Right cardiac atrium (tissue), 5 donors: ENCODE measurements around the gene COX14. TPM values are rescaled to one million over a fixed set of nuclear protein-coding genes. Genes with fewer than 3 reads are reported as not detected.
"Not testable (repeated sequence)": the region's sequence is repeated elsewhere in the genome, so short reads cannot be mapped to it uniquely, and the experiment has no call there.

Experiments
- ATAC-seq, 2 donors: fragments of 200-7000 bp; cut with Tn5 transposase; one replicate each; pipeline versions ENCODE4 v1.8.0 to v1.9.1; 2020; ENCODE audit warnings: moderate library complexity in 2 of 2, mild to moderate bottlenecking in 1 of 2
- DNase-seq, 3 donors: peaks; one replicate each; pipeline ENCODE4 v3.0.0-alpha.2; 2020
- H3K27ac ChIP-seq: one replicate; pipeline ENCODE4 v1.5.1; 2013; ENCODE audit warnings: mild to moderate bottlenecking, low read length, control low read depth, moderate library complexity
- H3K27me3 ChIP-seq: one replicate; pipeline ENCODE4 v1.6.1; 2013; ENCODE audit not compliant: control insufficient read depth, insufficient read depth
- H3K4me1 ChIP-seq: one replicate; pipeline ENCODE4 v1.6.1; 2013; ENCODE audit warnings: low read length; ENCODE audit not compliant: control insufficient read depth, insufficient read depth
- H3K4me3 ChIP-seq: one replicate; pipeline ENCODE4 v1.5.1; 2013; ENCODE audit warnings: low read length, control low read depth
- H3K9me3 ChIP-seq: one replicate; pipeline ENCODE4 v1.6.1; 2013; ENCODE audit warnings: low read length; ENCODE audit not compliant: control insufficient read depth
- WGBS: extraction: QIAGEN DNeasy Blood & Tissue Kit; methylation state at CpG from one replicate; pipeline ENCODE4 v1.1.7; 2013; 5-methylcytosine and 5-hydroxymethylcytosine counted together
- intact Hi-C, 4 donors: fragments of 100-400 bp; cut with DNase I; formaldehyde crosslinking; loops; one replicate each; pipeline versions ENCODE4 v1.11.0 to v1.14.0; 2022 to 2023
- polyA plus RNA-seq: library from polyadenylated mRNA; stranded (reverse); fragments of 200-250 nt; gene quantifications from one replicate; pipeline ENCODE4 v1.2.3, GENCODE V29; 2013
- total RNA-seq, 4 donors: library from RNA; stranded (reverse); fragmentation: NEBNext Ultra II Directional; extraction: Animal tissue kit (Norgen Biotek cat#: 25700); gene quantifications; one replicate each; pipeline ENCODE4 v1.2.1, GENCODE V29; 2021
- donor health status: healthy with polysubstance abuse.
- donor health status: DM: no; HTN: yes; CAD: no.
- donor health status: DM: no; HTN: no; CAD: no.
- donor health status: DM: no; HTN: yes; CAD: no; lungs with severe emphysema.
- donor health status: DM: yes; HTN: yes; CAD: no.

The COX14 gene
- total and polyA plus RNA-seq, 5 donors, result 141 to 258 (median 191) TPM

- intact Hi-C loops, result no loop called here
- ATAC-seq (peak; percentile 28 to 62), DNase-seq (no peak)
- 68% methylated on average over 2 of the region's 2 CpGs for WGBS
- Histone ChIP-seq H3K4me1 (peaks cover 3% of the 10 kb centered on the region), H3K9me3 (no peaks in the 10 kb centered on the region), H3K4me3 (no peak overlapping the region), H3K27ac (no peak overlapping the region), H3K27me3 (no peaks in the 10 kb centered on the region)
These were observed 15.5 kb downstream of the COX14 start for GRCh38 chr12:50127546-50127945.

GRCh38 chr12:50129290-50129689 lies 17.3 kb downstream of the COX14 start:
- Histone ChIP-seq H3K27me3 (no peaks in the 10 kb centered on the region), H3K9me3 (no peaks in the 10 kb centered on the region), H3K4me1 (peaks cover 3% of the 10 kb centered on the region), H3K4me3 (no peak overlapping the region), H3K27ac (no peak overlapping the region)
- WGBS, result 64% methylated on average over 4 of the region's 4 CpGs
- DNase-seq (no peak), ATAC-seq (no peak)
- intact Hi-C loops, result no loop called here

- intact Hi-C loops, result no loop called here
- Histone ChIP-seq H3K4me3 (no peak overlapping the region), H3K27ac (no peak overlapping the region), H3K9me3 (no peaks in the 10 kb centered on the region), H3K27me3 (no peaks in the 10 kb centered on the region), H3K4me1 (peaks cover under 1% of the 10 kb centered on the region)
- no peak for ATAC-seq
- no peak for DNase-seq
- 79% methylated on average over 2 of the region's 2 CpGs for WGBS
These were observed 20.6 kb downstream of the COX14 start for GRCh38 chr12:50132505-50133135.

- H3K9me3 ChIP-seq, result no peaks in the 10 kb centered on the region
- no peak overlapping the region for H3K4me3 ChIP-seq
- no peak overlapping the region for H3K27ac ChIP-seq
- no peak for ATAC-seq
- H3K4me1 ChIP-seq, result no peaks in the 10 kb centered on the region
- H3K27me3 ChIP-seq, result no peaks in the 10 kb centered on the region
- WGBS, result 75% methylated on average over 8 of the region's 8 CpGs
- intact Hi-C loops, result no loop called here
- DNase-seq, result no peak
These were observed 31.0 kb downstream of the COX14 start for GRCh38 chr12:50142993-50143392.

GRCh38 chr12:50145439-50145838 lies 33.4 kb downstream of the COX14 start:
- DNase-seq, result no peak
- intact Hi-C loops, result no loop called here
- Histone ChIP-seq H3K27me3 (no peaks in the 10 kb centered on the region), H3K4me1 (no peaks in the 10 kb centered on the region), H3K27ac (no peak overlapping the region), H3K9me3 (no peaks in the 10 kb centered on the region), H3K4me3 (no peak overlapping the region)
- ATAC-seq, result no peak
- 28% methylated on average over 2 of the region's 2 CpGs for WGBS

GRCh38 chr12:50147281-50147680 lies 35.2 kb downstream of the COX14 start:
- Histone ChIP-seq H3K9me3 (no peaks in the 10 kb centered on the region), H3K27ac (no peak overlapping the region), H3K4me1 (no peaks in the 10 kb centered on the region), H3K4me3 (no peak overlapping the region), H3K27me3 (no peaks in the 10 kb centered on the region)
- over 99% methylated on average over 4 of the region's 4 CpGs for WGBS
- intact Hi-C loops, result no loop called here
- ATAC-seq, result no peak
- DNase-seq, result no peak

- H3K4me3 ChIP-seq, H3K27ac ChIP-seq, intact Hi-C loops, H3K27me3 ChIP-seq, DNase-seq, H3K9me3 ChIP-seq, H3K4me1 ChIP-seq, ATAC-seq: not testable (repeated sequence)
- WGBS, result 92% methylated on average over 6 of the region's 6 CpGs
These were observed 36.0 kb downstream of the COX14 start for GRCh38 chr12:50148011-50148410.

- intact Hi-C loops, result no loop called here
- WGBS, result 65% methylated on average over 3 of the region's 3 CpGs
- DNase-seq (no peak), ATAC-seq (no peak)
- H3K4me1 ChIP-seq, result no peaks in the 10 kb centered on the region
- no peak overlapping the region for H3K4me3 ChIP-seq
- no peaks in the 10 kb centered on the region for H3K27me3 ChIP-seq
- no peaks in the 10 kb centered on the region for H3K9me3 ChIP-seq
- H3K27ac ChIP-seq, result no peak overlapping the region
These were observed 37.3 kb downstream of the COX14 start for GRCh38 chr12:50149311-50149710.

- Histone ChIP-seq H3K9me3 (no peaks in the 10 kb centered on the region), H3K4me1 (no peaks in the 10 kb centered on the region), H3K27ac (no peak overlapping the region), H3K4me3 (no peak overlapping the region), H3K27me3 (no peaks in the 10 kb centered on the region)
- 41% methylated on average over 1 of the region's 1 CpG for WGBS
- ATAC-seq (peak; percentile 37 to 52), DNase-seq (no peak)
- intact Hi-C loops, result no loop called here
These were observed 39.1 kb downstream of the COX14 start for GRCh38 chr12:50151047-50151687.

- H3K27ac ChIP-seq, intact Hi-C loops, H3K27me3 ChIP-seq, H3K9me3 ChIP-seq, H3K4me1 ChIP-seq, ATAC-seq, H3K4me3 ChIP-seq, DNase-seq: not testable (repeated sequence)
- 94% methylated on average over 5 of the region's 5 CpGs for WGBS
These were observed 42.9 kb downstream of the COX14 start for GRCh38 chr12:50154947-50155346.

GRCh38 chr12:50156641-50157040 lies 44.6 kb downstream of the COX14 start:
- ATAC-seq (no peak), DNase-seq (no peak)
- no peaks in the 10 kb centered on the region for H3K27me3 ChIP-seq
- H3K4me3 ChIP-seq, result no peak overlapping the region
- intact Hi-C loops, result no loop called here
- no peak overlapping the region for H3K27ac ChIP-seq
- H3K4me1 ChIP-seq, result no peaks in the 10 kb centered on the region
- H3K9me3 ChIP-seq, result no peaks in the 10 kb centered on the region

- 91% methylated on average over 2 of the region's 2 CpGs for WGBS
- ATAC-seq, result no peak
- Histone ChIP-seq H3K4me3 (no peak overlapping the region), H3K9me3 (no peaks in the 10 kb centered on the region), H3K27ac (no peak overlapping the region), H3K4me1 (no peaks in the 10 kb centered on the region), H3K27me3 (no peaks in the 10 kb centered on the region)
- DNase-seq, result no peak
- intact Hi-C loops, result no loop called here
These were observed 45.2 kb downstream of the COX14 start for GRCh38 chr12:50157259-50157658.
